B cell (primary cell): ENCODE results near the gene WBP1L. TPM values are rescaled to one million over a fixed set of nuclear protein-coding genes. Genes with fewer than 3 reads are reported as not detected.
A peak's percentile ranks its signal among the peaks of the same experiment; 100 is the strongest.

Experiments
- ATAC-seq: fragments of 200-7000 bp; cut with Tn5 transposase; one replicate; pipeline ENCODE4 v1.10.0; 2021; ENCODE audit warnings: low read depth, mild to moderate bottlenecking, moderate number of reproducible peaks, moderate library complexity
- CTCF ChIA-PET: fragments of 350-600 bp; sonication (Branson Sonifier 250); formaldehyde crosslinking; loops from one replicate; lab custom pipeline; 2021; ENCODE audit warnings: antibody characterized with exemption, inconsistent platforms; lab: Charles Lee
- POLR2A ChIA-PET: fragments of 350-600 bp; sonication (Branson Sonifier 250); formaldehyde crosslinking; loops from one replicate; lab custom pipeline; 2021; ENCODE audit warnings: antibody characterized with exemption; lab: Charles Lee
- DNase-seq: peaks from one replicate; pipeline ENCODE4 v3.0.0; 2013
- H2AFZ ChIP-seq: 2 replicates; pipeline ENCODE4 v1.6.1; 2012; ENCODE audit warnings: mild to moderate bottlenecking, low read depth, low read length; ENCODE audit not compliant: insufficient read depth, poor library complexity, severe bottlenecking
- H3K27ac ChIP-seq, 2 donors: 1 replicate in 1 of 2; 2 replicates in 1 of 2; pipeline ENCODE4 v1.5.1; 2012 to 2013; ENCODE audit warnings: low read length in 2 of 2, mild to moderate bottlenecking in 2 of 2, moderate library complexity in 1 of 2
- H3K27me3 ChIP-seq, 4 experiments: fragments of 200-600 bp in 1 of 4; sonication (generic) in 1 of 4; replicated peaks in 1 of 4; 1 replicate in 2 of 4; 2 replicates in 2 of 4; pipeline versions ENCODE4 v1.6.1 to v1.7.0; 2013 to 2016; ENCODE audit warnings: low read length in 3 of 4, mild to moderate bottlenecking in 2 of 4, mixed read lengths in 1 of 4, moderate library complexity in 1 of 4; ENCODE audit not compliant: insufficient read depth in 4 of 4, control insufficient read depth in 3 of 4; ENCODE audit errors: control extremely low read depth in 1 of 4
- H3K36me3 ChIP-seq, 2 experiments: replicated peaks in 1 of 2; 1 replicate in 1 of 2; 2 replicates in 1 of 2; pipeline versions ENCODE4 v1.6.1 to v1.7.1; 2013; ENCODE audit warnings: low read length in 1 of 2; ENCODE audit not compliant: insufficient read depth in 2 of 2, control insufficient read depth in 1 of 2; ENCODE audit errors: control extremely low read depth in 1 of 2, extremely low read depth in 1 of 2
- H3K4me1 ChIP-seq, 2 donors: fragments of 200-600 bp in 1 of 2; sonication (generic) in 1 of 2; 1 replicate in 1 of 2; 2 replicates in 1 of 2; pipeline versions ENCODE4 v1.5.1 to v1.6.1; 2013 to 2017; ENCODE audit warnings: low read length in 2 of 2; ENCODE audit not compliant: control insufficient read depth in 2 of 2, insufficient read depth in 2 of 2
- H3K4me2 ChIP-seq: replicated peaks from 2 replicates; pipeline ENCODE3; 2012; ENCODE audit warnings: mild to moderate bottlenecking, low read depth, low read length; ENCODE audit not compliant: poor library complexity, severe bottlenecking
- H3K4me3 ChIP-seq, 5 experiments: fragments of 200-600 bp in 1 of 5; sonication (generic) in 1 of 5; 1 replicate in 3 of 5; 2 replicates in 2 of 5; pipeline versions ENCODE4 v1.5.1 to v1.7.0; 2011 to 2016; ENCODE audit warnings: low read length in 4 of 5, mild to moderate bottlenecking in 4 of 5, low read depth in 2 of 5, control low read depth in 1 of 5, moderate library complexity in 1 of 5; ENCODE audit not compliant: insufficient read depth in 1 of 5; ENCODE audit errors: control extremely low read depth in 1 of 5, extremely low read depth in 1 of 5
- H3K79me2 ChIP-seq: fragments of 200-600 bp; sonication (generic); one replicate; pipeline ENCODE4 v1.6.0; 2016; ENCODE audit warnings: low read length; ENCODE audit not compliant: control insufficient read depth, insufficient read depth
- H3K9ac ChIP-seq: fragments of 200-600 bp; sonication (generic); 2 replicates; pipeline ENCODE4 v1.6.1; 2017; ENCODE audit warnings: mild to moderate bottlenecking, low read length, moderate library complexity
- H3K9me3 ChIP-seq, 3 donors: one replicate each; pipeline versions ENCODE4 v1.6.1 to v1.7.1; 2013; ENCODE audit warnings: low read length in 2 of 3; ENCODE audit not compliant: control insufficient read depth in 2 of 3, insufficient read depth in 1 of 3; ENCODE audit errors: control extremely low read depth in 1 of 3
- H4K20me1 ChIP-seq: 2 replicates; pipeline ENCODE4 v1.6.0; 2012; ENCODE audit warnings: mild to moderate bottlenecking, low read length; ENCODE audit not compliant: insufficient read depth, control insufficient read depth, poor library complexity, severe bottlenecking
- H3K27ac Mint-ChIP-seq: one replicate; pipeline ENCODE4 v1.8.0; 2021; ENCODE audit warnings: mixed read lengths
- H3K27me3 Mint-ChIP-seq: one replicate; pipeline ENCODE4 v1.8.0; 2021; ENCODE audit warnings: mixed read lengths
- H3K4me1 Mint-ChIP-seq: one replicate; pipeline ENCODE4 v1.8.0; 2021; ENCODE audit warnings: mixed read lengths
- H3K4me3 Mint-ChIP-seq: one replicate; pipeline ENCODE4 v1.8.0; 2021; ENCODE audit warnings: mixed read lengths
- H3K9me3 Mint-ChIP-seq: one replicate; pipeline ENCODE4 v1.8.0; 2022; ENCODE audit warnings: mixed read lengths; ENCODE audit not compliant: insufficient read depth
- CTCF ChIP-seq: fragments of 200-600 bp; IDR thresholded peaks from one replicate; pipeline ENCODE4 v1.8.0; 2022; ENCODE audit warnings: antibody characterized with exemption, mild to moderate bottlenecking
- EZH2 ChIP-seq: IDR thresholded peaks from 2 replicates; pipeline ENCODE4 v1.6.1; 2012; ENCODE audit warnings: borderline replicate concordance, low read depth, mild to moderate bottlenecking, moderate library complexity, low read length; ENCODE audit not compliant: insufficient read depth, poor library complexity, severe bottlenecking
- WGBS: methylation state at CpG from one replicate; pipeline ENCODE4 v1.1.5; 2013; ENCODE audit warnings: missing lambda C conversion rate; ENCODE audit not compliant: insufficient coverage; 5-methylcytosine and 5-hydroxymethylcytosine counted together
- intact Hi-C: fragments of 100-400 bp; cut with micrococcal nuclease; formaldehyde crosslinking; loops from one replicate; pipeline ENCODE4 v1.10.0; 2022
- polyA plus RNA-seq: library from polyadenylated mRNA; depleted of rRNA; stranded (reverse); fragments of >200 nt; gene quantifications from 2 replicates; pipeline ENCODE4 v1.2.3, GENCODE V29; 2012
- total RNA-seq, 2 donors: library from RNA; stranded (reverse); fragments of 120-200 nt in 1 of 2; gene quantifications; 1 replicate in 1 of 2; 2 replicates in 1 of 2; pipeline versions ENCODE4 v1.2.3 to v1.2.4, GENCODE V29; 2013 to 2022

Gene WBP1L
- total and polyA plus RNA-seq, 2 donors (not counting 1 experiment from before 2014, with no cell fraction given), result 14.3 to 43.2 TPM

- Mint-ChIP-seq H3K27ac (peak overlapping the region; percentile 80), H3K27me3 (no peaks in the 10 kb centered on the region), H3K4me1 (peaks cover 37% of the 10 kb centered on the region), H3K4me3 (peak overlapping the region; percentile 37), H3K9me3 (no peaks in the 10 kb centered on the region)
- ChIA-PET POLR2A (interaction anchor here (0.6 to 1.2 kb wide), 2 partner anchors 70 to 879 kb away, joined by 3 to 6 read pairs; partner anchors contain the start of gene WBP1L), CTCF (interaction anchor here (1.5 kb wide), 1 partner anchor 22 kb away, joined by 3 read pairs; no protein-coding TSS in a partner anchor)
- peaks cover under 1% of the 10 kb centered on the region for H3K79me2 ChIP-seq
- TF ChIP-seq EZH2, result no peak
- ATAC-seq, result peak; percentile 63
- peak overlapping the region in 1 of 2 donors; percentile 49 for H3K27ac ChIP-seq
- no peak overlapping the region for H2AFZ ChIP-seq
- no peak overlapping the region for H3K4me2 ChIP-seq
- no peak for DNase-seq
- no peak overlapping the region for H3K9ac ChIP-seq
- intact Hi-C loops, result no loop called here
- peaks cover 10 to 27% of the 10 kb centered on the region in 2 donors for H3K4me1 ChIP-seq
- no peaks in the 10 kb centered on the region for H3K9me3 ChIP-seq
- WGBS, result 85% methylated on average over 11 of the region's 16 CpGs
- no peaks in the 10 kb centered on the region for H3K27me3 ChIP-seq
- no peak overlapping the region for H3K4me3 ChIP-seq
- no peaks in the 10 kb centered on the region for H4K20me1 ChIP-seq
- peaks cover 0 to 59% of the 10 kb centered on the region in 2 experiments for H3K36me3 ChIP-seq
Measured at GRCh38 chr10:102813734-102814452, 70.1 kb downstream of the WBP1L start.

- H3K4me1 Mint-ChIP-seq, result peaks cover 43% of the 10 kb centered on the region
- H3K27me3 Mint-ChIP-seq, result no peaks in the 10 kb centered on the region
- Histone ChIP-seq H4K20me1 (no peaks in the 10 kb centered on the region), H3K9ac (no peak overlapping the region), H3K27ac (peak overlapping the region in 1 of 2 donors; percentile 49), H3K79me2 (no peaks in the 10 kb centered on the region), H3K36me3 (peaks cover 0 to 59% of the 10 kb centered on the region in 2 experiments), H3K4me1 (peaks cover 14 to 32% of the 10 kb centered on the region in 2 donors), H3K4me3 (no peak overlapping the region), H3K27me3 (no peaks in the 10 kb centered on the region), H2AFZ (no peak overlapping the region), H3K4me2 (no peak overlapping the region), H3K9me3 (no peaks in the 10 kb centered on the region)
- ATAC-seq (peak; percentile 77), DNase-seq (no peak)
- intact Hi-C loops, result no loop called here
- H3K9me3 Mint-ChIP-seq, result no peaks in the 10 kb centered on the region
- POLR2A ChIA-PET, result interaction anchor here (1.2 kb wide), 1 partner anchor 70 kb away, joined by 3 read pairs; the partner anchor contains the start of gene WBP1L
- CTCF ChIA-PET, result no interaction called here
- H3K4me3 Mint-ChIP-seq, result peak overlapping the region; percentile 37
- H3K27ac Mint-ChIP-seq, result peak overlapping the region; percentile 80
- WGBS, result no CpG with 5 or more reads among the region's 8 CpGs
- TF ChIP-seq CTCF (no peak), EZH2 (no peak)
Measured at GRCh38 chr10:102814453-102814871, 70.7 kb downstream of the WBP1L start.
